HG03135 (cell line): Measurements from ENCODE around the gene SOD3.

ENCODE experiments used
- ATAC-seq: cut with Tn5 transposase; IDR thresholded peaks from one replicate; pipeline ENCODE4 v1.9.1; 2021; ENCODE audit warnings: mild to moderate bottlenecking, moderate library complexity; ENCODE audit not compliant: unreplicated experiment

The SOD3 gene

DNA sequence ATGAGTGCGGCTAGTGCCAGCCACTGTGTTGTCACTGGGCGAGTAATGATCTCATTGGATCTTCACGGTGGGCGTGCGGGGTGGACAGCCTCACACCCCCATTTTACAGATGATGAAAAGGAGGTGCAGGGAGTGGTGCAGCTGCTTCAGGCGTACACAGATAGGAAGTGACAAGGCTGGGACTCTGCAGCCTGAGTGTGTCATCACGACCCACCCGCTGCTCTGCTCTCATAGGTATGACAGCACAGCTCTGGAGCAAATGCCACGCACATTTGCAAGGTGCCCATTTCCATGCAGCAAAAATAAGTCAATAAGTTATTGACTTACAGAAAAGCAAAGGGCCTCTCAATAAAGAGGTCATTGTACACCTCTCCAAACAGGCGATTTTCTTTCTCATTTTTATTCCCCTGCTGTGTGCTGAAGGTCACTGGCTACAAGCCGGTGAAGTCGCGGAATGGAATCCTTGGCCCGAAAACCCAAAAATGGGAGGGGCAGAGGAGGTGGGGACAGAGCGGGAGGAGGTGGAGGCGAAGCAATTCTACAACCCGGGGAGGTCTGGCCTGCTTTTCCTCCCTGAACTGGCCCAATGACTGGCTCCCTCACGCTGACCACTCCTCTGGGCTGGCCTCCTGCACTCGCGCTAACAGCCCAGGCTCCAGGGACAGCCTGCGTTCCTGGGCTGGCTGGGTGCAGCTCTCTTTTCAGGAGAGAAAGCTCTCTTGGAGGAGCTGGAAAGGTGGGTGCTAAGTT, at the start of gene SOD3:
Gene SOD3, plus strand, starts transcription at position 658 of the 750 bp plus-strand sequence. CDS start 3,949 bp downstream, outside the sequence.
- ATAC-seq: no peak

- no peak for ATAC-seq
These were observed 48.0 kb upstream of the SOD3 start for GRCh38 chr4:24747234-24747975.

DNA sequence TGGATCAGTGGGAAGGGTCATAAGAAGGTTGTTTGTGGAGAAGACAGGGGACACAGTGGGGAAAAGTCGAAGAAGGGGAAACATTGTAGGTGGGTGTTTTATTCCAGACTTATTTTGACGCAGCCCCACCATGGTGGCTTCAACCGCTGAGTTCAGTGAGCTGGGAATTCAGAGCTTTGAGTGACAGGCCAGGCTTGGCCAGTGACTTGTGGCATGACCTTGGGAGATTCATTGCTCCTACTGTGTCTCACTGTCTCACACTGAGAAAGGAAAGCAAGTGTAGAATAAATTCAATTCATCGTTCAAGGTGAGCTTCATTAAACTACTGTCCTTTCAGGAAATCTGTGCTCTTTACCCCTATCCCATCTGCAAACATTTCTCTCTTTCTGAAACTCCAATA, 47.4 kb upstream of the SOD3 start:
- ATAC-seq: no peak

DNA sequence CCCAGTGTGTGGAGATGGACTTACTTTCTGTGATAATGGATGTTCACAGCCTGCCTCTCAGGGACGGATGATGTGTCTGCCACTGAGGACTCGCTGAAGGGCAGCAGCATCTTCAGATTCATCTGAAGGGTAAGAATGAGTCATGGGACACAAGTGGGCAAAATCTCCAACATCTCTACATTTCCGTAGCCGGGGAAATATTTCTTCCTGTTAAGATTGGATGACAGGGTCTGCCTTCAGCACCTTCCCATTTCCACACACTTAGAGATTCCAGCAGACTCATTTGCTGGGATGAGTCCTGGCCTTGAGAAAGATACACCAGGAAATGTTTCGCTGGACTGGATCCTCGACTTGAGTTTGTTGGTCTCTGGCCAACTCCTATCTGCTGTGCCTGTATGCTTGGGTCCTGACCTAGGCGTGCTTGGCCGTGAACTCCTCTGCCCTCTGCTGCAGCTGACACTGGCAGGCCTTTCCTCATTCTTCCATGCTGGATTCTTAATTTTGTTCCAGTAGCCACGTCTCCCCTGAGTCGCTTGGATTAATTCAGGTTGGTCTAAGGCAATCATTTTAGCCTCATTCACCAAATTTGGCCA, 46.5 kb upstream of the SOD3 start:
- ATAC-seq: no peak

GRCh38 chr4:24750106-24750505, 45.3 kb upstream of the SOD3 start:
- no peak for ATAC-seq

- ATAC-seq: no peak
These were observed 43.3 kb upstream of the SOD3 start for GRCh38 chr4:24751926-24752539.

- no peak for ATAC-seq
These were observed 41.9 kb upstream of the SOD3 start for GRCh38 chr4:24753519-24753918.

- ATAC-seq: no peak
These were observed 40.8 kb upstream of the SOD3 start for GRCh38 chr4:24754571-24754970.

DNA sequence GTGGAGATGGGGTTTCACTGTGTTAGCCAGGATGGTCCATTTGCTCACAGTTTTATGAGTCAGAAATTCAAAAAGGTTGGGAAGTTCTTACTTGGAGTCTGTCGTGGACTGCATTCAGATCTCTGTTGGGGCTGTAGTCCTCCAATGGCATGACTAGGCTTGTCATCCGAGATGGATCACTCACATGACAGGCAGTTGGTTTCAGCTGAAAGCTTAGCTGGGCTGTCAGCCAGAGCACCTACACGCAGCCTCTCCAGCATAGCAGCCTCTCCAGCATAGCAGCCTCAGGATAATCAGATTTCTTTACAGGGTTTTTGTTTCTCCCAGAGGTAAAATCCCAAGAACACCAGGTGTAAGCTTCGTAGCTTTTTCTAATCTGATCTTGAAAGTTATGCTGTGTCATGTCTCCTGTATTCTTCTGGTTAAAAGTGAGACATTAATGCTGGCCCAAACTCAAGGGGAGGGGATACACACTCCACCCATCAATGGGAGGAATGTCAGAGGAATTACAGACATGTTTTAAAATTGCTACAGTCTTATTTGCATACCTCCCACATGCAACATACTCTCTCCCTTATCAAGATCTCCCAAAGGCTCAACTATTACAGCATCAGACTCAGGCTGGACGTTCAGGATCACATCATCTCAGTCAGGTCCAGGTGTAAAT, 31.6 kb upstream of the SOD3 start:
- no peak for ATAC-seq

- ATAC-seq: no peak
These were observed 31.0 kb upstream of the SOD3 start for GRCh38 chr4:24764345-24764744.

DNA sequence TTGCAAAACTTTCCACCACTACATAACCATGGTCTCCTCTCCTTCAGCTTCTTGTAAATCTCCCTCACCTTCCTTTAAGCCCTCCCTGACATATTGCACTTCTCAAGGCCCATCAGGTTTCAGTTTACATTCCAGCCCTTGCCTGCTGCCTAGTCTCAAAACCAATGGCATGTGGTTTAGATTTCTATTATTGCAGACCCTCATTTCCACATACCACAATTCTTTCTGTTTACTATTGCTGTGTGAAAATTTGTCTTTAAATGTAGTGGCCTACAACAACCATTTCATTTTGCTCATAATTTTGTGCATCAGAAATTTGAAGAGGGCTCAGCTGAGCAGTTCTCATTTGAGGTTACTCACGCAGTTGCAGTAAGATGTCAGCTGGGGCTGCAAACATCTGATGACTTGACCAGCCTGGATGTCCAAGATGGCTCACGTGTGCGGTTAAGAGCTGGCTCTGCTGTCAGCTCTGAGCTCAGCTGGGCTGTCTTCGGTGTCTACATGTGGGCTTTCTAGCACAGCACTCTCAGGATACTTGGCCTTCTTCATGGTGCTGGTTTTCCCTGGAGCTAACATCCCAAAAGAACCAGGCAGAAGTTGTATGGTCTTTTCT, 29.9 kb upstream of the SOD3 start:
- no peak for ATAC-seq

GRCh38 chr4:24768006-24768405, 27.4 kb upstream of the SOD3 start:
- no peak for ATAC-seq

GRCh38 chr4:24768604-24769003, 26.8 kb upstream of the SOD3 start:
- peak; percentile 82 for ATAC-seq

- no peak for ATAC-seq
These were observed 25.8 kb upstream of the SOD3 start for GRCh38 chr4:24769571-24769970.

DNA sequence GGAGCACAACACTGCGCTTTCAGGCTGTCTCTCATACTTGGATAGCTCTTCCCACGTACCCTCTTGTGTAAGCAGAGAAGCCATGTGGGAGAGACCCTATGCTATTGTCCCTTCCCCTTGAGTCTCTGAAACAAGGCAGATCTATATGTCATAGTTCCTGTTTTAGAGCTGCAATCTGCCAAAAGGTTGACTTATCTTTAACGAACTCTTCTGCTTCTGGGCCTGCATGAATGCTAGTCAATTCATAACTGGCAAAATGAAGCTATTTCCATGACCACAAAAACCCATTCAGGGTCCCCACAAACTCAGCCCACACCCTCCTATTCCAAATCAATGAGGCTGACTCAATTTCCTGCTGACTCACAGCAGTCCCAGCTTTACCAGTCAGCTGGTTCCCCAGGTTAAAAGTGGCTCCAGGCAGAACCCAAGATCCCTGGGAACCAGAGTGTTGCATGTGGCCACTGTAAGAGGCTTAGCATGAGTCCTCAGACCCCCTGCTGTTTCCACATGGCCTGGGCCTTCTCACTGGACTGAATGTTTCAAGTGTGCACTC, 25.3 kb upstream of the SOD3 start:
- peak; percentile 71 for ATAC-seq

DNA sequence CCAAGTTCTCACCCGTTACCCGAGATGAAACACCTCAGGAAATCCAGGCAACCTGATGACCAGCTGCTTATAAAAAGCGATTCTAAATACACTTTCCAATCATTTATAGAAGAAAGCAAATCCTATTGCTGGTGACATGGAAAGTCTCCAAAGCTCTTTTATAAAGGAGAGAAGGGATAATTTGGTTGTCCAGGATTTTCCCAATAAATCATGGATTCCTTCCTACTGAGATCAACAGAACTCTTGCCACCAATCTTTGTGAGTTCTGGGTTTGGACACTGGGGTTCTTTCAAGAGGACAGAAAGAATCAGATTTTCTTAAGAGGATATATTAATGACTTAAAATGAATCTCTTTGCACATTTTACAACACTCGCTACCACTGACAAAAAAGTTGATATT, 24.7 kb upstream of the SOD3 start:
- ATAC-seq: no peak

DNA sequence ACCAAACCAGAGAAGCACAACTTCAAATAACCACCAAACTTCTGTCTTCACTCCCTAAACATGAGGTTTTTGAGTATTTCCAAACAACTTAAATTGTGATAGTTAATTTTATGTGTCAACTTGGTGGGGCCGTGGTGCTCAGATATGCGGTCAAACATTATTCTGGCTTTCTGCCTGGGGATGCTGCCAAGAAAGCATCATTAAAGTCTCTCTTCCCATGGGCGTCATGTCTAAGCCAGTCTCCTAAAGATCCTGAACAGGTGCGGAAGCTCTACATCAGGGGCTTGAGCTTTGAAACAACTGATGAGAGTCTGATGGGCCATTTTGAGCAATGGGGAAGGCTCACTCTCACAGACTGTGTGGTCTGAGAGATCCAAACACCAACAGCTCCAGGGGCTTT, 24.1 kb upstream of the SOD3 start:
- ATAC-seq: no peak

DNA sequence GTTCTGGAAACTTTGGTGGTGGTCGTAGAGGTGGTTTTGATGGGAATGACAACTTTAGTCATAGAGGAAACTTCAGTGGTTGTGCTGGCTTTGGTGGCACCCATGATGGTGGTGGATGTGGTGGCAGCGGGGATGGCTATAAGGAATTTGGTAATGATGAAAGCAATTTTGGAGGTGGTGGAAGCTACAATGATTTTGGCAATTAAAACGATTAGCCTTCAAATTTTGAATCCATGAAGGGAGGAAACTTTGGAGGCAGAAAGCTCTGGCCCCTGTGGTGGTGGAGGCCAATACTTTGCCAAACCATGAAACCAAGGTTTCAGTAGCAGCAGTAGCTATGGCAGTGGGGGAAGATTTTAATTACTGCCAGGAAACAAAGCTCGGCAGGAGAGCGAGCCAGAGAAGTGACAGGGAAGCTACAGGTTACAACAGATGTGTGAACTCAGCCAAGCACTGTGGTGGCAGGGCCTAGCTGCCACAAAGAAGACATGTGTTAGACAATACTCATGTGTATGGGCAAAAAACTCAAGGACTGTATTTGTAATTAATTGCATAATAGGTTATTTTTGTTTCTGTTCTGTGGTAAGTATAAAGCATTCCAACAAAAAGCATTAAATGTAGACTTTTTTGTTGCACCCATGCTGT, 23.2 kb upstream of the SOD3 start:
- no peak for ATAC-seq

GRCh38 chr4:24772952-24773351, 22.4 kb upstream of the SOD3 start:
- no peak for ATAC-seq

DNA sequence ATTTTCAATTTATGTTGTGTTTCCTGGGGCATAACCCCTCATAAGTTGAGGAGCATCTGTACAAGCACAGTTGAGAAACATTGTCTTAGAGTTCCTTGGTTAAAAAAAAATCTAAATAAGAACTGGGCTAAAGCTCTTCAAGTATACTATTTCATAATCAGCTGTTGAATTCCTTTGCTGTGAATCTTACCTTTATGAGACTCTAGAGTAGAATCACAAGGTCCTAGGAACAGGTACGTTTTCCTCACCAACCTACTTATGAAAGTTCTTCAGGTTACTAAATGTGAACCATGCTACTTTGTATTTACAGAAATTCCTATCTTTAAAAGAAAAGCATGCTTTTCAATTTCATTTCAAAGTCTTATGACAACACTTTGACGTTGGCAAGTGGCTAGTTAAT, 20.9 kb upstream of the SOD3 start:
- no peak for ATAC-seq
